ENCODE data around the gene RGR. TPM values are rescaled to one million over a fixed set of nuclear protein-coding genes. Genes with fewer than 3 reads are reported as not detected.
"Not testable (repeated sequence)": the region's sequence is repeated elsewhere in the genome, so short reads cannot be mapped to it uniquely, and the experiment has no call there.

Gene RGR
- total and polyA plus RNA-seq, 4 experiments from 2014 or later: not detected

DNA sequence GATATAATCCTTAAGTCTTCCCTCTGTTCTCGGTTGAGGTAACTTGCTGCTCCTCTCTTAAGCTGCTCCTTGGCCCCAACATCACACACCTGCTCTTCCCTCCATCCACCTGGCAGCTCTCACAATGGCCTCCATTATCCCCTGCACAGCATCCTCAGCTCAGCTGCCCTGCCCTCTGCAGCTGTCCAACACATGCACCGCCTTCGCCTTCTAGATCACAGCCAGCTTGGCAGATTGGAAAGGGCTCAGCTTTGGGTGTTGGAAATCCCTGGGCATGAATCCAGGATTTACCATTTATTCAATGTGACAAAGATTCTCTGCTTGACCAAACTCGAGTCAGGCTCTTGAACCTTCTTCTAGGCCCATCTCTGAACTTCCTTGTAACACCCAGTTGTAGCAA is 20.6 kb downstream of the RGR start:
- Histone ChIP-seq H3K4me1 (ENCODE audit: insufficient read depth, low read length) (no peaks in the 10 kb centered on the region), H3K9me3 (ENCODE audit: control insufficient read depth in 1 of 2, low read length in 2 of 2) (no peaks in the 10 kb centered on the region), H3K36me3 (ENCODE audit: insufficient read depth, low read length) (no peaks in the 10 kb centered on the region), H3K27me3 (ENCODE audit: insufficient read depth, low read length) (no peaks in the 10 kb centered on the region), H3K27ac (ENCODE audit: low read depth, low read length) (no peak overlapping the region), H3K4me3 (ENCODE audit: low read length in 2 of 2) (no peak overlapping the region)
- ChIA-PET CTCF (ENCODE audit: partially characterized antibody) (interaction anchor here (0.9 to 11.3 kb wide), 10 partner anchors 9 to 273 kb away, joined by 3 to 326 read pairs (median 6); partner anchors contain the start of gene RGR), POLR2A (ENCODE audit: partially characterized antibody) (no interaction called here)
- Mint-ChIP-seq H3K27ac (no peak overlapping the region), H3K9me3 (no peaks in the 10 kb centered on the region), H3K27me3 (peaks cover 7 to 23% of the 10 kb centered on the region in 2 donors), H3K4me3 (no peak overlapping the region), H3K36me3 (no peaks in the 10 kb centered on the region), H3K4me1 (peaks cover 8 to 15% (median 10%) of the 10 kb centered on the region in 4 donors)
- DNase-seq: no peak
- intact Hi-C loops (cut with micrococcal nuclease): loop anchor here (2.0 kb wide), 1 partner anchor 69 kb away; no protein-coding TSS in a partner anchor

DNA sequence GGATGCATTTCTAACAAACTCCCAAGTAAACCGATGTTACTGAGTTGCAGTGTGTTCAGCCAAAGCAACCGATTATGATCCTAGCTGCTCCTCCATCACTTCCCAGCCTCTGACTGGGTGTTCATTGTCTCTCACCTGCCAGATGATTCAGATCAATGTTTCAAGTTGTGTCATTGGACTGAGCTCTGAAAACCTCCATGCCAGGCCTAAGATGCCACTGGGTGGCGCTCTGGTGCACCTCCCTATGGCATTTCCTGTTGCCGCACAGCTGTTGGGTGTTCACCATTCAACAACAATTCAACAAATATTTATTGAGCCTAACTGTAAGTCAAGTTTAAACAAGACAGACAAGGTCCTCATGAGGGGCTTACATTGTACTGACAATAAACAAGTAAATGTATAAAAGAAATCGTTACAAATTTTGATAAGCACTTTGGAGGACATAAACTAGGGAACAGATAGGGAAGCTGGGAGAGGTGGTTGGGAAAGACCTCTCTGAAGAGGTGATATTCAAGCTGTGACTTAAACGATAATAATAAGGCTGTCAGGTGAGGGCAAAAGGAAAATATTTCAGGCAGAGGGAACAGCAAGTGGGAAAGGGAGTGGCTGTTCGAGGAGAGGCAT is 22.8 kb downstream of the RGR start:
- ChIA-PET POLR2A (ENCODE audit: partially characterized antibody) (interaction anchor here (1.1 to 1.3 kb wide), 3 partner anchors 62 to 273 kb away, joined by 3 to 7 read pairs (median 4); no protein-coding TSS in a partner anchor), CTCF (ENCODE audit: partially characterized antibody) (interaction anchor here (0.7 to 11.3 kb wide), 19 partner anchors 9 to 296 kb away, joined by 3 to 326 read pairs (median 4); partner anchors contain the start of gene CCSER2)
- H3K4me3 Mint-ChIP-seq: no peak overlapping the region
- no peaks in the 10 kb centered on the region for H3K4me1 ChIP-seq (ENCODE audit: insufficient read depth, low read length)
- intact Hi-C loops (cut with micrococcal nuclease): loop anchor here (1.0 kb wide), 1 partner anchor 85 kb away; no protein-coding TSS in a partner anchor
- peaks cover 13 to 19% (median 15%) of the 10 kb centered on the region in 4 donors for H3K4me1 Mint-ChIP-seq
- no peak overlapping the region for H3K27ac Mint-ChIP-seq
- H3K27me3 Mint-ChIP-seq: peaks cover 7 to 11% of the 10 kb centered on the region in 2 donors
- H3K36me3 Mint-ChIP-seq: no peaks in the 10 kb centered on the region
- no peak overlapping the region for H3K4me3 ChIP-seq (ENCODE audit: low read length in 2 of 2)
- H3K9me3 ChIP-seq (ENCODE audit: control insufficient read depth in 1 of 2, low read length in 2 of 2): no peaks in the 10 kb centered on the region
- H3K27me3 ChIP-seq (ENCODE audit: insufficient read depth, low read length): no peaks in the 10 kb centered on the region
- DNase-seq: peak; percentile 43 to 66 (median 54)
- H3K36me3 ChIP-seq (ENCODE audit: insufficient read depth, low read length): no peaks in the 10 kb centered on the region
- H3K27ac ChIP-seq (ENCODE audit: low read depth, low read length): no peak overlapping the region
- no peaks in the 10 kb centered on the region for H3K9me3 Mint-ChIP-seq

DNA sequence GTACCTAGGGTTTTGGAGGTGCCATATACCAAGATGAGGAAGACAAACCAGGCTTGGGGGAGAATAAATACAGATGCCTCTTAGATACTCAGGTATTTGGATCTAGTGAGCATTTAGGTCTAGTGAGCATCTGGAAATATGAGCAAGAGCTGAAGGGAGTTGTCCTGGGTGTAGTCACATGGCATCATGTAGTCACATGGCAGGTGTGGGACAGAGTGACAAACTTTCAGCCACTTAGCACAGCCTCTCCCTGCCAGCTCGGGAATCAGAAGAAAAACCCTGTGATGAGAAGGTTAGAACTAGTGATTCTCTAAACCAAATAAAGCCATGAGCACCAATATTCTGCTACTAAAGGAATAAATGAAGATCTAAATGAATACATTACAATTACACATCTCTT is 24.3 kb downstream of the RGR start:
- POLR2A ChIA-PET (ENCODE audit: partially characterized antibody): no interaction called here
- no peaks in the 10 kb centered on the region for H3K27me3 ChIP-seq (ENCODE audit: insufficient read depth, low read length)

DNA sequence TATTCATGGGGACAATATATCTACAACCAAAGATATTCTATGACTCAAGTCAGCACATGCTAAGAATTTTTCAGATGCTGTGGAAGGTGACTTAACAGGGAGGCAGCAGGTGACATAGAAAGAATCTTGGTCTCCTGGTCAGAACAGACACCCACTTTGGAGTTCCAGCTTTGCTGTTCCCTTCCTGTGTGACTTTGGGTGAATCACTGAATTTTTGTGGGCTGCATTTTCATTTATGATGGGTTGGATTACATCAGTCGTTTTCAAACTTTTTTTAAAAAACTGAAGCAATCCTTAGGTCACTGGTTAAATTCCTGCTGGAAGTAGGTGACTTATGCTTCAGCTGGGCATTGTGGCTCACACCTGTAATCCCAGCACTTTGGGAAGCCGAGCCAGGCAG is 24.9 kb downstream of the RGR start:
- H3K27me3 Mint-ChIP-seq: peaks cover 0 to 2% of the 10 kb centered on the region in 2 donors

More for the DNA sequence above, 24.3 kb downstream of the RGR start:
- CTCF ChIA-PET (ENCODE audit: partially characterized antibody): interaction anchor here (0.9 to 11.3 kb wide), 4 partner anchors 17 to 269 kb away, joined by 3 to 326 read pairs (median 5); no protein-coding TSS in a partner anchor
- no peak overlapping the region for H3K4me3 ChIP-seq (ENCODE audit: low read length in 2 of 2)
- no peaks in the 10 kb centered on the region for H3K36me3 ChIP-seq (ENCODE audit: insufficient read depth, low read length)
- Mint-ChIP-seq H3K4me3 (no peak overlapping the region), H3K4me1 (peaks cover 13 to 19% (median 15%) of the 10 kb centered on the region in 4 donors), H3K27ac (peak overlapping the region in 1 of 7 donors; percentile 1), H3K27me3 (peaks cover 2 to 4% of the 10 kb centered on the region in 2 donors), H3K36me3 (no peaks in the 10 kb centered on the region), H3K9me3 (no peaks in the 10 kb centered on the region)
- intact Hi-C loops (cut with micrococcal nuclease): no loop called here
- DNase-seq: no peak
- no peak overlapping the region for H3K27ac ChIP-seq (ENCODE audit: low read depth, low read length)
- H3K4me1 ChIP-seq (ENCODE audit: insufficient read depth, low read length): no peaks in the 10 kb centered on the region
- H3K9me3 ChIP-seq (ENCODE audit: control insufficient read depth in 1 of 2, low read length in 2 of 2): no peaks in the 10 kb centered on the region

DNA sequence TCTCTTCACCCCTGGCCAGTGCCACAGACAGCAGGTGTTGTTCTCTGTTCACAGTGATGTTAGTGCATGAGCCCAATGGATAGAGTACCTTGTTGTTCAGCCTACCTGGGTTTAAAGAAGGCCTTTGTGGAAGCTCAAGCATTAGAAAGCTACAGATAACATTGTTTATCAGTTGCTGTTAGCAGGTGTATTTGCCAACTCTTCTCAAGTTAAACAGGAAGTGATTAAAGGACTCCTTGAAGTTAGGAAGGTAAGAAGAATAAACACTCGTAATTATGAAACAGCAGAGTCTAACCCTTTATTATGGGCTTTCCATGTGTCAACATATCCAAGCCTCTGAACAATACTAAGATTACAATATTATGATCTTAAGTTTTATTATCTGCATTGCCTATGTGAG is 25.9 kb downstream of the RGR start:
- peak overlapping the region in 1 of 8 donors; percentile 3 for H3K4me3 Mint-ChIP-seq
- no peak for DNase-seq
- no peaks in the 10 kb centered on the region for H3K36me3 Mint-ChIP-seq
- no peaks in the 10 kb centered on the region for H3K36me3 ChIP-seq (ENCODE audit: insufficient read depth, low read length)
- POLR2A ChIA-PET (ENCODE audit: partially characterized antibody): no interaction called here
- CTCF ChIA-PET (ENCODE audit: partially characterized antibody): interaction anchor here (11.3 kb wide), 1 partner anchor 267 kb away, joined by 326 read pairs; no protein-coding TSS in a partner anchor
- peaks cover 11 to 15% (median 14%) of the 10 kb centered on the region in 4 donors for H3K4me1 Mint-ChIP-seq
- no peak overlapping the region for H3K27ac ChIP-seq (ENCODE audit: low read depth, low read length)
- H3K27me3 ChIP-seq (ENCODE audit: insufficient read depth, low read length): no peaks in the 10 kb centered on the region
- no peak overlapping the region for H3K27ac Mint-ChIP-seq
- H3K9me3 Mint-ChIP-seq: no peaks in the 10 kb centered on the region
- peaks cover 0 to 2% of the 10 kb centered on the region in 2 donors for H3K27me3 Mint-ChIP-seq
- H3K4me3 ChIP-seq (ENCODE audit: low read length in 2 of 2): no peak overlapping the region
- H3K9me3 ChIP-seq (ENCODE audit: control insufficient read depth in 1 of 2, low read length in 2 of 2): no peaks in the 10 kb centered on the region
- H3K4me1 ChIP-seq (ENCODE audit: insufficient read depth, low read length): no peaks in the 10 kb centered on the region
- intact Hi-C loops (cut with micrococcal nuclease): no loop called here

More for the DNA sequence above, 24.9 kb downstream of the RGR start:
- no peaks in the 10 kb centered on the region for H3K36me3 Mint-ChIP-seq
- ChIA-PET POLR2A (ENCODE audit: partially characterized antibody) (no interaction called here), CTCF (ENCODE audit: partially characterized antibody) (interaction anchor here (0.9 to 11.3 kb wide), 4 partner anchors 16 to 268 kb away, joined by 3 to 326 read pairs (median 5); no protein-coding TSS in a partner anchor)
- H3K4me3 Mint-ChIP-seq: no peak overlapping the region
- no peak overlapping the region for H3K27ac Mint-ChIP-seq
- no peak for DNase-seq
- Histone ChIP-seq H3K27ac (ENCODE audit: low read depth, low read length) (no peak overlapping the region), H3K9me3 (ENCODE audit: control insufficient read depth in 1 of 2, low read length in 2 of 2) (no peaks in the 10 kb centered on the region), H3K4me3 (ENCODE audit: low read length in 2 of 2) (no peak overlapping the region), H3K27me3 (ENCODE audit: insufficient read depth, low read length) (no peaks in the 10 kb centered on the region), H3K36me3 (ENCODE audit: insufficient read depth, low read length) (no peaks in the 10 kb centered on the region), H3K4me1 (ENCODE audit: insufficient read depth, low read length) (no peaks in the 10 kb centered on the region)
- peaks cover 11 to 15% (median 14%) of the 10 kb centered on the region in 4 donors for H3K4me1 Mint-ChIP-seq
- intact Hi-C loops (cut with micrococcal nuclease): no loop called here
- no peaks in the 10 kb centered on the region for H3K9me3 Mint-ChIP-seq

DNA sequence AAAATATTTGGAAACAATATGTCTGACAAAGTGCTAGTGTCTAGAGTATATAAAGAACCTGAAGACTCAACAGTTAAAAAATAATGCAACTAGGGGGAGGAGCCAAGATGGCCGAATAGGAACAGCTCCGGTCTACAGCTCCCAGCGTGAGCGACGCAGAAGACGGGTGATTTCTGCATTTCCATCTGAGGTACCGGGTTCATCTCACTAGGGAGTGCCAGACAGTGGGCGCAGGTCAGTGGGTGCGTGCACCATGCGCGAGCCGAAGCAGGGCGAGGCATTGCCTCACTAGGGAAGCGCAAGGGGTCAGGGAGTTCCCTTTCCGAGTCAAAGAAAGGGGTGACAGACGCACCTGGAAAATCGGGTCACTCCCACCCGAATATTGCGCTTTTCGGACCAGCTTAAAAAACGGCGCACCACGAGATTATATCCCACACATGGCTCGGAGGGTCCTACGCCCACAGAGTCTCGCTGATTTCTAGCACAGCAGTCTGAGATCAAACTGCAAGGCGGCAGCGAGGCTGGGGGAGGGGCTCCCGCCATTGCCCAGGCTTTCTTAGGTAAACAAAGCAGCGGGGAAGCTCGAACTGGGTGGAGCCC is 35.1 kb downstream of the RGR start:
- CTCF ChIA-PET (ENCODE audit: partially characterized antibody); H3K9me3 Mint-ChIP-seq; H3K27ac ChIP-seq (ENCODE audit: low read depth, low read length); intact Hi-C loops (cut with micrococcal nuclease); H3K4me1 ChIP-seq (ENCODE audit: insufficient read depth, low read length); H3K27me3 ChIP-seq (ENCODE audit: insufficient read depth, low read length); H3K4me3 ChIP-seq (ENCODE audit: low read length in 2 of 2); DNase-seq; H3K9me3 ChIP-seq (ENCODE audit: control insufficient read depth in 1 of 2, low read length in 2 of 2); H3K36me3 ChIP-seq (ENCODE audit: insufficient read depth, low read length); H3K4me1 Mint-ChIP-seq; POLR2A ChIA-PET (ENCODE audit: partially characterized antibody); H3K36me3 Mint-ChIP-seq: not testable (repeated sequence)
- Mint-ChIP-seq H3K4me3 (peak overlapping the region in 2 of 8 donors; percentile 25 to 69), H3K27me3 (peaks cover 11 to 25% of the 10 kb centered on the region in 2 donors), H3K27ac (peak overlapping the region in 1 of 7 donors; percentile 19)

DNA sequence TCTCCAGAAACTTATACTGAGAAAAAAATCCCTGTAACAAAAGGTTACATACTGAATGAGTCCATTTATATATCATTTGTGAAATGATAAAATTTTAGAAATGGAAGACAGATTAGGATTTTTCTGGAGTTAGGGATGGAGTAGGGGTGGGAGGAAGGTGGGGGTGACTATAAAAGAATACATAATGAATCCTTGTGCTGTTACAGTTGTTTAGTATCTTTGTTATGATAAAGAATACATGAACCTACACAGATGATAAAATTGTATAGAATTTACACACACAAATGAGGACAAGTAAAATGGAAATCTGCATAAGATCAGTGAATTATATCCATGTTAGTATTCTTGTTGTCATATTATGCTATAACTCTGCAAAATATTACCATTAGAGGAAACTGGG is 41.8 kb downstream of the RGR start:
- Histone ChIP-seq H3K27me3 (ENCODE audit: insufficient read depth, low read length) (no peaks in the 10 kb centered on the region), H3K4me1 (ENCODE audit: insufficient read depth, low read length) (no peaks in the 10 kb centered on the region), H3K27ac (ENCODE audit: low read depth, low read length) (no peak overlapping the region), H3K36me3 (ENCODE audit: insufficient read depth, low read length) (no peaks in the 10 kb centered on the region), H3K9me3 (ENCODE audit: control insufficient read depth in 1 of 2, low read length in 2 of 2) (no peaks in the 10 kb centered on the region), H3K4me3 (ENCODE audit: low read length in 2 of 2) (no peak overlapping the region)
- peaks cover 0 to 2% of the 10 kb centered on the region in 2 donors for H3K27me3 Mint-ChIP-seq
- ChIA-PET CTCF (ENCODE audit: partially characterized antibody) (interaction anchor here (0.7 kb wide), 1 partner anchor 17 kb away, joined by 3 read pairs; no protein-coding TSS in a partner anchor), POLR2A (ENCODE audit: partially characterized antibody) (no interaction called here)
- peaks cover 0 to 1% (median 0%) of the 10 kb centered on the region in 8 donors for H3K9me3 Mint-ChIP-seq
- H3K4me3 Mint-ChIP-seq: no peak overlapping the region
- no peaks in the 10 kb centered on the region for H3K4me1 Mint-ChIP-seq
- no peaks in the 10 kb centered on the region for H3K36me3 Mint-ChIP-seq
- intact Hi-C loops (cut with micrococcal nuclease): no loop called here
- DNase-seq: no peak
- H3K27ac Mint-ChIP-seq: no peak overlapping the region

Measured in CD4-positive, alpha-beta memory T cell (primary cell).